HepG2 (cell line): ENCODE data around the gene CCNYL1. TPM values are rescaled to one million over a fixed set of nuclear protein-coding genes. Genes with fewer than 3 reads are reported as not detected.

ENCODE experiments used
- ERF ChIP-seq: IDR thresholded peaks from 2 replicates; pipeline ENCODE4 v1.6.1; 2018; ENCODE audit warnings: missing biosample characterization, missing genetic modification reagents
- FOSL2 ChIP-seq: sonication (generic); formaldehyde crosslinking; IDR thresholded peaks from 2 replicates; pipeline ENCODE4 v1.4.0; 2020; ENCODE audit warnings: missing genetic modification reagents
- FOXK1 ChIP-seq: sonication (generic); formaldehyde crosslinking; IDR thresholded peaks from 2 replicates; pipeline ENCODE4 v1.4.0; 2020; ENCODE audit warnings: low read depth, missing genetic modification reagents, borderline replicate concordance
- KLF11 ChIP-seq: IDR thresholded peaks from 2 replicates; pipeline ENCODE4 v1.6.1; 2016; ENCODE audit warnings: missing compliant biosample characterization
- NR2F6 ChIP-seq, 2 experiments: IDR thresholded peaks; 2 replicates each; pipeline ENCODE4 v1.6.1; 2016; ENCODE audit warnings: antibody characterized with exemption in 1 of 2, mild to moderate bottlenecking in 1 of 2
- RNF2 ChIP-seq: fragments of 450-650 bp; conservative IDR thresholded peaks from 2 replicates; pipeline ENCODE4 v1.6.1; 2016; ENCODE audit warnings: low read depth
- SP1 ChIP-seq, 2 experiments: fragments of 450-650 bp in 1 of 2; sonication (generic) in 1 of 2; formaldehyde crosslinking in 1 of 2; IDR thresholded peaks; 2 replicates each; pipeline versions ENCODE4 v1.4.0 to v1.6.1; 2016 to 2020; ENCODE audit warnings: missing genetic modification reagents in 1 of 2
- ZBTB3 ChIP-seq: sonication (generic); formaldehyde crosslinking; IDR thresholded peaks from 2 replicates; pipeline ENCODE4 v1.4.0; 2020; ENCODE audit warnings: low read depth, mild to moderate bottlenecking, moderate library complexity, missing genetic modification reagents, borderline replicate concordance
- ZFP36L1 ChIP-seq: sonication (generic); formaldehyde crosslinking; IDR thresholded peaks from 2 replicates; pipeline ENCODE4 v1.8.0; 2022; ENCODE audit warnings: mild to moderate bottlenecking, missing genetic modification reagents, moderate library complexity
- ZKSCAN1 ChIP-seq: fragments of 150-350 bp; IDR thresholded peaks from 2 replicates; pipeline ENCODE4 v1.6.1; 2014; ENCODE audit warnings: low read length
- ZNF160 ChIP-seq: sonication (generic); formaldehyde crosslinking; IDR thresholded peaks from 2 replicates; pipeline ENCODE4 v1.8.0; 2022; ENCODE audit warnings: mild to moderate bottlenecking, inconsistent platforms, missing genetic modification reagents
- ZNF24 ChIP-seq: fragments of 450-650 bp; IDR thresholded peaks from 2 replicates; pipeline ENCODE4 v1.6.1; 2017; ENCODE audit warnings: antibody characterized with exemption, mild to moderate bottlenecking
- ZNF33B ChIP-seq: sonication (generic); formaldehyde crosslinking; IDR thresholded peaks from 2 replicates; pipeline ENCODE4 v1.5.1; 2020; ENCODE audit warnings: mild to moderate bottlenecking, missing genetic modification reagents
- ZNF703 ChIP-seq: sonication (generic); formaldehyde crosslinking; IDR thresholded peaks from 2 replicates; pipeline ENCODE4 v1.5.1; 2020; ENCODE audit warnings: missing genetic modification reagents, mild to moderate bottlenecking, moderate library complexity, borderline replicate concordance
- polyA plus RNA-seq, 8 experiments: library from polyadenylated mRNA; depleted of rRNA in 3 of 8; stranded (reverse) in 7 of 8; unstranded in 1 of 8; fragments of >200 nt; fragmentation: Illumina TruSeq in 4 of 8; extraction: Trizol in 4 of 8; gene quantifications; 2 replicates each; pipeline versions ENCODE4 v1.2.1 to v1.2.3, GENCODE V29; 2011 to 2016; ENCODE audit warnings: low read depth in 4 of 8, missing spikeins in 1 of 8, mixed read lengths in 1 of 8; ENCODE audit not compliant: insufficient read depth in 1 of 8
- total RNA-seq, 5 experiments: library from RNA; depleted of rRNA; stranded (reverse); fragments of >200 nt; fragmentation: Illumina TruSeq; extraction: Trizol; gene quantifications; 2 replicates each; pipeline ENCODE4 v1.2.3, GENCODE V29; 2016; ENCODE audit warnings: low read depth in 1 of 5
- TF ChIP-seq, protein P1 (sequence below): sonication (generic); formaldehyde crosslinking; IDR thresholded peaks from 2 replicates; pipeline ENCODE4 v1.4.0; 2020; ENCODE audit warnings: mild to moderate bottlenecking, missing genetic modification reagents
- TF ChIP-seq, protein P2 (sequence below): sonication (generic); formaldehyde crosslinking; IDR thresholded peaks from 2 replicates; pipeline ENCODE4 v1.4.0; 2020; ENCODE audit warnings: mild to moderate bottlenecking, missing genetic modification reagents
- TF ChIP-seq, protein P3 (sequence below): sonication (generic); formaldehyde crosslinking; IDR thresholded peaks from 2 replicates; pipeline ENCODE4 v1.5.0; 2020; ENCODE audit warnings: missing genetic modification reagents
- TF ChIP-seq, protein P4 (sequence below): sonication (generic); formaldehyde crosslinking; IDR thresholded peaks from 2 replicates; pipeline ENCODE4 v1.9.0; 2022; ENCODE audit warnings: missing genetic modification reagents, mild to moderate bottlenecking, borderline replicate concordance
- TF ChIP-seq, protein P5 (sequence below): sonication (generic); formaldehyde crosslinking; IDR thresholded peaks from 2 replicates; pipeline ENCODE4 v1.5.0; 2020; ENCODE audit warnings: mild to moderate bottlenecking, missing genetic modification reagents, borderline replicate concordance

CCNYL1 gene
- total and polyA plus RNA-seq, 2 of the 13 experiments (the other 11 are each of a cell fraction or from before 2014, with no cell fraction given), result 12.5 to 16.2 TPM

DNA sequence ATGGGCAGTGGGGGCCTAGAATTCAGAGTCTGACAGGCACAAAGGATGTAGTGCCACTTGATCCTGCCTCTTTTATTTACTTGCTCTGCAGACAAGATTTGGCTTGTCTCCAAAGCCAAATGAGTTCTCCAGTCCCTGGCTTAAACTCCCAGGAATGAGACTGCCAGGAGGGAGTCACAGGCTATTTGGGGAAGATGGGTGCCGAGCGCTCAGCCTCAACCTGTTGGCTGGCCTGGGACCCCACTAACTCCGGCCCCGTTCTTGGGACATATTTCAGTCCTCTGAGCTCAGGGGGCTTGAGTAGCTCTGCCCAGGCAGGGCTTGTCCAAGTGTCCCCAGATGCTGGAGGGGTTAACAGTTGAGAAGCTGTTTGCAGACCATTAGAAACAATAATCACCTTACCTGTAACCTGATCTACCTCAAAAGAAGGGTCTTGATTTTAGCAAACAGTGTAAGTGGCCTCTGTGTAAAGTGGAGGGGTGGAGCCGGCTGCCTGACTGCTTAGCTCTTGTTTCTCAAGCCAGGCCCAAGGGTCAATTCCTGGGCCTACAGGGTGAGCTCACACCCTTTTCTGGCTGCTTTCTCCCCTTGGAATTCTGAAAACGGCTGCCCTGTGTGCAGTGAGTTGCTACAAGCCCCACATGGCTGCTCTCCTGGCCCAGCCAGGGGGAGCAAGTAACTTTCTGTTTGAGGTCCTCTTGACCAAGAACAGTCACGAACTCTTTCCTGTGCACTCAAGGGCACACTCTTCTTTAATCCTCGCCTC, 85.3 kb downstream of the CCNYL1 start (continued):
- TF ChIP-seq, protein P1, sequence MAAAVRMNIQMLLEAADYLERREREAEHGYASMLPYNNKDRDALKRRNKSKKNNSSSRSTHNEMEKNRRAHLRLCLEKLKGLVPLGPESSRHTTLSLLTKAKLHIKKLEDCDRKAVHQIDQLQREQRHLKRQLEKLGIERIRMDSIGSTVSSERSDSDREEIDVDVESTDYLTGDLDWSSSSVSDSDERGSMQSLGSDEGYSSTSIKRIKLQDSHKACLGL (CRISPR knock-in tag), result no peak
- peak; percentile 73; the same call in 1 of the 2 replicates for TF ChIP-seq ERF (CRISPR knock-in tag)
- TF ChIP-seq, protein P2, sequence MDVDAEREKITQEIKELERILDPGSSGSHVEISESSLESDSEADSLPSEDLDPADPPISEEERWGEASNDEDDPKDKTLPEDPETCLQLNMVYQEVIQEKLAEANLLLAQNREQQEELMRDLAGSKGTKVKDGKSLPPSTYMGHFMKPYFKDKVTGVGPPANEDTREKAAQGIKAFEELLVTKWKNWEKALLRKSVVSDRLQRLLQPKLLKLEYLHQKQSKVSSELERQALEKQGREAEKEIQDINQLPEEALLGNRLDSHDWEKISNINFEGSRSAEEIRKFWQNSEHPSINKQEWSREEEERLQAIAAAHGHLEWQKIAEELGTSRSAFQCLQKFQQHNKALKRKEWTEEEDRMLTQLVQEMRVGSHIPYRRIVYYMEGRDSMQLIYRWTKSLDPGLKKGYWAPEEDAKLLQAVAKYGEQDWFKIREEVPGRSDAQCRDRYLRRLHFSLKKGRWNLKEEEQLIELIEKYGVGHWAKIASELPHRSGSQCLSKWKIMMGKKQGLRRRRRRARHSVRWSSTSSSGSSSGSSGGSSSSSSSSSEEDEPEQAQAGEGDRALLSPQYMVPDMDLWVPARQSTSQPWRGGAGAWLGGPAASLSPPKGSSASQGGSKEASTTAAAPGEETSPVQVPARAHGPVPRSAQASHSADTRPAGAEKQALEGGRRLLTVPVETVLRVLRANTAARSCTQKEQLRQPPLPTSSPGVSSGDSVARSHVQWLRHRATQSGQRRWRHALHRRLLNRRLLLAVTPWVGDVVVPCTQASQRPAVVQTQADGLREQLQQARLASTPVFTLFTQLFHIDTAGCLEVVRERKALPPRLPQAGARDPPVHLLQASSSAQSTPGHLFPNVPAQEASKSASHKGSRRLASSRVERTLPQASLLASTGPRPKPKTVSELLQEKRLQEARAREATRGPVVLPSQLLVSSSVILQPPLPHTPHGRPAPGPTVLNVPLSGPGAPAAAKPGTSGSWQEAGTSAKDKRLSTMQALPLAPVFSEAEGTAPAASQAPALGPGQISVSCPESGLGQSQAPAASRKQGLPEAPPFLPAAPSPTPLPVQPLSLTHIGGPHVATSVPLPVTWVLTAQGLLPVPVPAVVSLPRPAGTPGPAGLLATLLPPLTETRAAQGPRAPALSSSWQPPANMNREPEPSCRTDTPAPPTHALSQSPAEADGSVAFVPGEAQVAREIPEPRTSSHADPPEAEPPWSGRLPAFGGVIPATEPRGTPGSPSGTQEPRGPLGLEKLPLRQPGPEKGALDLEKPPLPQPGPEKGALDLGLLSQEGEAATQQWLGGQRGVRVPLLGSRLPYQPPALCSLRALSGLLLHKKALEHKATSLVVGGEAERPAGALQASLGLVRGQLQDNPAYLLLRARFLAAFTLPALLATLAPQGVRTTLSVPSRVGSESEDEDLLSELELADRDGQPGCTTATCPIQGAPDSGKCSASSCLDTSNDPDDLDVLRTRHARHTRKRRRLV, result no peak
- no peak; the same call in 1 of the 2 replicates for TF ChIP-seq FOSL2
- TF ChIP-seq, protein P3, sequence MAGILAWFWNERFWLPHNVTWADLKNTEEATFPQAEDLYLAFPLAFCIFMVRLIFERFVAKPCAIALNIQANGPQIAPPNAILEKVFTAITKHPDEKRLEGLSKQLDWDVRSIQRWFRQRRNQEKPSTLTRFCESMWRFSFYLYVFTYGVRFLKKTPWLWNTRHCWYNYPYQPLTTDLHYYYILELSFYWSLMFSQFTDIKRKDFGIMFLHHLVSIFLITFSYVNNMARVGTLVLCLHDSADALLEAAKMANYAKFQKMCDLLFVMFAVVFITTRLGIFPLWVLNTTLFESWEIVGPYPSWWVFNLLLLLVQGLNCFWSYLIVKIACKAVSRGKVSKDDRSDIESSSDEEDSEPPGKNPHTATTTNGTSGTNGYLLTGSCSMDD (CRISPR knock-in tag), result no peak
- TF ChIP-seq ZBTB3 (CRISPR knock-in tag), result peak; percentile 85; the same call in 1 of the 2 replicates
- peak; percentile 78; the same call in 1 of the 2 replicates for TF ChIP-seq NR2F6 (IDR thresholded peaks at IDR 0.05)
- TF ChIP-seq NR2F6 (CRISPR knock-in tag; IDR thresholded peaks at IDR 0.05), result peak; percentile 69
- no peak for TF ChIP-seq SP1 (IDR thresholded peaks at IDR 0.05)
- TF ChIP-seq SP1 (CRISPR knock-in tag; IDR thresholded peaks at IDR 0.05), result no peak
- TF ChIP-seq ZFP36L1, result no peak
- TF ChIP-seq ZKSCAN1, result no peak
- peak; percentile 7; the same call in 1 of the 2 replicates for TF ChIP-seq FOXK1
- TF ChIP-seq ZNF160 (CRISPR knock-in tag), result peak; percentile 61; the same call in 1 of the 2 replicates
- no peak for TF ChIP-seq ZNF33B (CRISPR knock-in tag)
- TF ChIP-seq KLF11 (CRISPR knock-in tag), result 0 out of 2 replicates have a peak, but pooled peaks have one; percentile 18
- TF ChIP-seq, protein P4, sequence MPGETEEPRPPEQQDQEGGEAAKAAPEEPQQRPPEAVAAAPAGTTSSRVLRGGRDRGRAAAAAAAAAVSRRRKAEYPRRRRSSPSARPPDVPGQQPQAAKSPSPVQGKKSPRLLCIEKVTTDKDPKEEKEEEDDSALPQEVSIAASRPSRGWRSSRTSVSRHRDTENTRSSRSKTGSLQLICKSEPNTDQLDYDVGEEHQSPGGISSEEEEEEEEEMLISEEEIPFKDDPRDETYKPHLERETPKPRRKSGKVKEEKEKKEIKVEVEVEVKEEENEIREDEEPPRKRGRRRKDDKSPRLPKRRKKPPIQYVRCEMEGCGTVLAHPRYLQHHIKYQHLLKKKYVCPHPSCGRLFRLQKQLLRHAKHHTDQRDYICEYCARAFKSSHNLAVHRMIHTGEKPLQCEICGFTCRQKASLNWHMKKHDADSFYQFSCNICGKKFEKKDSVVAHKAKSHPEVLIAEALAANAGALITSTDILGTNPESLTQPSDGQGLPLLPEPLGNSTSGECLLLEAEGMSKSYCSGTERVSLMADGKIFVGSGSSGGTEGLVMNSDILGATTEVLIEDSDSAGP (CRISPR knock-in tag), result peak; percentile 77
- TF ChIP-seq RNF2, result no peak
- no peak for TF ChIP-seq ZNF703
- no peak for TF ChIP-seq ZNF24
- TF ChIP-seq, protein P5, sequence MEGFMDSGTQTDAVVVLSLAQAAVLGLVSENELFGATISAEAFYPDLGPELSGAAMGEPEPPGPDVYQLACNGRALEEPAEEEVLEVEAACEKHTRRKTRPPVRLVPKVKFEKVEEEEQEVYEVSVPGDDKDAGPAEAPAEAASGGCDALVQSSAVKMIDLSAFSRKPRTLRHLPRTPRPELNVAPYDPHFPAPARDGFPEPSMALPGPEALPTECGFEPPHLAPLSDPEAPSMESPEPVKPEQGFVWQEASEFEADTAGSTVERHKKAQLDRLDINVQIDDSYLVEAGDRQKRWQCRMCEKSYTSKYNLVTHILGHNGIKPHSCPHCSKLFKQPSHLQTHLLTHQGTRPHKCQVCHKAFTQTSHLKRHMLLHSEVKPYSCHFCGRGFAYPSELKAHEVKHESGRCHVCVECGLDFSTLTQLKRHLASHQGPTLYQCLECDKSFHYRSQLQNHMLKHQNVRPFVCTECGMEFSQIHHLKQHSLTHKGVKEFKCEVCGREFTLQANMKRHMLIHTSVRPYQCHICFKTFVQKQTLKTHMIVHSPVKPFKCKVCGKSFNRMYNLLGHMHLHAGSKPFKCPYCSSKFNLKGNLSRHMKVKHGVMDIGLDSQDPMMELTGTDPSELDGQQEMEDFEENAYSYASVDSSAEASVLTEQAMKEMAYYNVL (CRISPR knock-in tag), result no peak; the same call in 1 of the 2 replicates
